GM12801 (cell line): Measurements from ENCODE around the gene CHSY3.

Experiments
- CTCF ChIP-seq: IDR thresholded peaks from one replicate; pipeline ENCODE4 v1.5.1; 2011; ENCODE audit warnings: control low read depth; ENCODE audit not compliant: insufficient read length; ENCODE audit errors: extremely low read depth

The CHSY3 gene

GRCh38 chr5:129903466-129904101 lies 681 bp upstream of the CHSY3 start:
- TF ChIP-seq CTCF, result no peak

- TF ChIP-seq CTCF, result no peak
These were observed 605 bp downstream of the CHSY3 start for GRCh38 chr5:129904667-129905472.

DNA sequence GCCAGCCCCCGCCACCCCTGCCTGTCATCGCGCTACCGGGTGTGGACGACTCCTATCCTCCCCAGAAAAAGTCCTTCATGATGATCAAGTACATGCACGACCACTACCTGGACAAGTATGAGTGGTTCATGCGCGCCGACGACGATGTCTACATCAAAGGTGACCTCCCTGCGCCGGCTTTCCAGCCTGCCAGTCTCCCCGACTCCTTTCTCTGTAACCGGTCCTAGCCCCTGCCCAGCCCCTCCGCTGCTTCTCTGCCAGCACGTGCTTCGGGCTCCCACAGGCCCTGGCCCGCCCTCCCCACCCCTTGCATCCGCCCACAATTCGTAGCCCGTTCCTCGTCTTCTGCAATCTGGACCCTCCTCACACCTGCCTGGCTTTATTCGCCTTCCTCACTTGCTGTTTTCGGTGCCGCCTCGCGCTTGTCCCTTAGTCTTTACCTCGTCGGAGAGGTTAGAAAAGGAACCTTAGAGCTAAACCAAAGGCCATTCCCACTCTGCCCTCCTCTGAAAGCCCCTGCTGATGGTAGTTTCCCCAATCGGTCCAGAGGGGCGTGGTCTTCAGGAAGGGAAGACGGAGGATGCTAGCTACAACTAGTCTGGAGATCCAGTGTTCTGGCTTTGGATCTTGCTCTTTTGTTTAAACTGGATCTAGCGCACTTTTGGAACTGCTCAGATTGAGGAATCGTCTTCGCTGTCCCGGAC lies 1.4 kb downstream of the CHSY3 start:
- TF ChIP-seq CTCF, result no peak

DNA sequence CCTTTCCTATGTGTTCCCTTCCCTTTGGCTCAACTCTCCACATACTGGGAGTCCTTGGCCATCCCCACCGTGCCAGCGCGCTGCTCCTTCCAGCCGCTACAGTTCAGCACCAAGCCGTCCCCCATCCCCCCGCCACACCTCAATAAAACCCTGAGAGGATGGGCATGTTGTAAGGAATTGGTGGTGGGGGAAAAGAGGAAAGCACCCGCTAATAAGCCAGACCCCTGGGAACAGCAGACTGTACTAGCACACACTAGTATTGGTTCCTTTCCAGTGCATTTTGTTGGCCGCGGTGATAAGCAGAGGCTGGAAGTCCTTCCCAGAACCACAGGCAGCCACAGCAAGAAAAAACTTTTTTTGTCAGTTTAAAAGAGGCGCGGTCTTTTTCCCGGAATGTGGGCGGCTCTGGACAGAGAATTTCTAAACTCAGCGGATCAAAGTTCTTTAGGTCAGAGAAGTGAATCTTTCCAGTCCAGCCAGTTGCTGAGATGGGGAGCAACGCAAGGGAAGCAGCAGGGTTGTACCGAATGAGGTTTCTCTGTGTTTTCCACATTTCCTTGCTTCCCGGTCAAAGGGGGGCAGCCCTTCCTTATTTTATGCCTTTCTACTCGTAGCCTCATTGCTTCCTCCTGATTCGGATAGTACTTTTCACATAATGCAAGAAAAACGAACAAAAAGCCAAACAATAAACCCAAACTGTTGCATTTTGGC lies 2.1 kb downstream of the CHSY3 start:
- TF ChIP-seq CTCF, result no peak

DNA sequence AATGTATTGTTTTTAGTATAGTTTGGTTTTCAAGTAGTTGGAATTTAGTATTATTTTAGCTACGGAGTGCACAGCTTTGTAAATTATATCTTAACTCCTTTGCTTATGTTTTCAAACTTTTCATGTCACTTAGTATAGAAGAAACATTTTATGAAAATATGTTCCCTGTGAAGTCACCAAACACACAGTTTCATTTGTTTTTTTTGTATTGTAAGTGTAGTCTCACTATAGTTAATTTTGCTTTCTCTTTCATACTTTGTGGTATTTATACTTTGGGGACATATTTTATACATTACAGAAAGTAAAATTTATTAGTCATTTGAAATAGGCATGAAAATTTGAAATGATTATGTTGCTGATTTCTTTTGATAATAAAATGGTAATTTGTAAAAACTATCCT lies 5.0 kb downstream of the CHSY3 start:
- TF ChIP-seq CTCF, result no peak

- no peak for TF ChIP-seq CTCF
These were observed 8.5 kb downstream of the CHSY3 start for GRCh38 chr5:129912601-129913255.
